NCI-H446 treated with DMSO at 0.1 percent for 48 hours (cell line): ENCODE results near the gene CEP128.

Experiments used
- DNase-seq: peaks from one replicate; lab custom pipeline; 2025; lab: John Stamatoyannopoulos, UW

Gene CEP128

DNA sequence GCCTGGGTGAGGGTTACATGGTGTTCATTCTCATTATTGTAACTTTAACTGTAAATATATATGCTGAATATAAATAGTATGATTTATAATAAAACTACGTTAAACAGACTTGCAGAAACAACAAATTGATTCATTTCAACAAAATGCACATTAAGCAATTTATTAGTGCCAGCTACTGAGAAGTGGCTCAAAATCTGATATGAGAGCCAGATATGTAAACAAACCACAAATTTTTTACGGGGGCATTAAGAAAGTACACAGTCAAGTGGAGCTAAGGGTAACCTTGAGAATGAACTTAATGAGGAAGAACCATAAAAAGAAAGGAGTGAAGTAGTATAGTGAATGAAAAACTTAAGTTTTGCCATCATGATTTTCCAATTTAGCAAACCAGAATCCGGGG lies 40.3 kb downstream of the CEP128 start:
- DNase-seq: no peak

GRCh38 chr14:80872645-80873044 lies 68.9 kb downstream of the CEP128 start:
- DNase-seq: no peak

GRCh38 chr14:80868260-80868659 lies 73.3 kb downstream of the CEP128 start:
- no peak for DNase-seq

GRCh38 chr14:80867798-80868197 lies 73.7 kb downstream of the CEP128 start:
- DNase-seq: no peak

DNA sequence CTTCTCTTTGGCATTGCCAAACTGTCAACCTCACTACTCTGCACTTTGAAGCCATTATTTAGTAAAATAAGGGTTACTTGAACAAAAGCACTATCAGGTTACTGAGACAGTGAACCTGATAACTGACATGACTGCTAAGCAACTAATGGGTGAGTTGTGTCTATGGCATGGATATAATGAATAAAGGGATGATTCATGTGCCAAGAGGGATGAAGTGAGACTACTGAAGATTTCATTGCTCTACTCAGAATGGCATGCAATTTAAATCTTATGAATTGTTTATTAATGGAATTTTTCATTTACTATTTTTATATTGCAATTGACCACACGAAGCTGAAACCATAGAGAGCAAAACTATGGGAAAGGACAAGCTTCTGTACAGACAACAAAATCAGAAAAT lies 74.4 kb downstream of the CEP128 start:
- DNase-seq: no peak

DNA sequence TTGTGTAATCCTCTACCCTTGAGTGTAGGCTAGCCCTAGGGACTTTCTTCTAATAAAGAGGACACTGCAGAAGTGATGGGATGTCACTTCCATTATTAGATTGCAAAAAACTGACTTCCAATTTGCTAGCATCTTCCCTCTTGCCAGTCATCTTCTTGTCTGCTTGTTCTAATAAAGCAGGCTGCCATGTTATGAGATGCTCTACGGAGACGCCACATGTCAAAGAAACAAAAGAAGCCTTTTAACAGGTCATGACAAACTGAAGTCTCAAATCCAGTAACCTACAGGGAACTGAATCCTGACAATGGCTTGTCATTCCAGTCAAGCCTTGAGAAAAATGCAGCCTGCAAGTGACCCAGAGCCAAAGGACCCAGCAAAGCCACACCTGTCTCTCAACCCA lies 76.0 kb downstream of the CEP128 start:
- no peak for DNase-seq

GRCh38 chr14:80862983-80863382 lies 78.6 kb downstream of the CEP128 start:
- no peak for DNase-seq

DNA sequence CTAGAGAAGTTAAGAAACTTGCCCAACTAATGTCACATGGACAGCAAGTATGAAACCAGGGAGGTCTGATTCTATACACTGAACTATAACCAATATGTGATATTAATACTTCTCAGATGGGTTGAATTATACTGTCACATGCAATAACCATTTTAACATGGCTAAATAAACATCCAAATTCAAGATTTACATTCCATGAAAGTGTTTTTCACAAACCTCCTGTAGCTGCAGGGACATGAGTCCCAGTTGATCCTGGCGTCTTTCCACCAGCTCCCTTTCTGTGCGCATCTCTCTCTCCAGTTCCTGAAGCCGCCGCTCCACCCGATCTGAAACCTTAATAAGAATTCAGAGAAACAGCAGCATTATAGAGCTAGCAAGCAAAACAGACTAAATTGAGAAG lies 79.0 kb downstream of the CEP128 start:
- no peak for DNase-seq

- DNase-seq: peak; percentile 43
Measured at GRCh38 chr14:80850197-80850814, 91.2 kb downstream of the CEP128 start.

- no peak for DNase-seq
Measured at GRCh38 chr14:80847070-80847469, 94.5 kb downstream of the CEP128 start.

GRCh38 chr14:80845856-80846255 lies 95.7 kb downstream of the CEP128 start:
- no peak for DNase-seq

GRCh38 chr14:80844872-80845271 lies 96.7 kb downstream of the CEP128 start:
- no peak for DNase-seq

GRCh38 chr14:80839743-80840142 lies 101.8 kb downstream of the CEP128 start:
- DNase-seq: no peak

GRCh38 chr14:80809663-80810062 lies 131.9 kb downstream of the CEP128 start:
- DNase-seq: no peak

- DNase-seq: no peak
Measured at GRCh38 chr14:80805136-80805535, 136.4 kb downstream of the CEP128 start.

DNA sequence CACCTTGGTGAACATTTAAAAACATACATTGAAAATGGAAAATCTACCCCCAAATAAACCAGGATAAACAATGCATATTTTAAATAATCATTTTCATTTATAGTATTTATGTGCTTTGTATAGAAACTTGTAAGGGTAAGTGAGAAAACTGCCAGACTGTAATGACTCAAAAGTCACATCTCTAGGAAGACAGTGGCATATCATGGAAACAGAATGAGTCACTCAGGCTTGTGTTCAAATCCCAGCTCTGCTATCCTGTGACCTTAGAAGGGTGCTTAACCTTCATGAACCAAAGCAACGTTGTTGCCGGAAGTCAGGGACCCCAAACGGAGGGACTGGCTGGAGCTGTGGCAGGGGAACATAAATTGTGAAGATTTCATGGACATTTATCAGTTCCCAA lies 142.7 kb downstream of the CEP128 start:
- no peak for DNase-seq

DNA sequence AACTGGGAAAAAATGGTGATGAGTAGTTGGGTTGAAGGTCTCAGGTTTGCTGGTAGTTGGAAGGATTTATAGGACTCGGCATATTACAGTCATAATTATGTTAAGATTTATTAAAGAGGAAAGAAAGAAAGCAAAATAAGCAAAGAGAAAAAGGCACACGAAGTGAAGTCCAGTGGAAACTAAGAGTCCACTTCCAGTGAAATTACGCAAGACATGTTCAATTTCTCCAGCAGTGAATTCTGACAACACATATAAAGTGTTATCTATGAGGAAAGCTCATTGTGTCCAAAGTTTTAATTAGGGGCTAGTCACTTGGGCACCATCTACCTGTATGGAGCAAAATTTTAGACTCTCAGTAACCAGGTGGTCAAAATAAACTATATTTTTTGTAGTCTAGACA lies 143.3 kb downstream of the CEP128 start:
- no peak for DNase-seq

DNA sequence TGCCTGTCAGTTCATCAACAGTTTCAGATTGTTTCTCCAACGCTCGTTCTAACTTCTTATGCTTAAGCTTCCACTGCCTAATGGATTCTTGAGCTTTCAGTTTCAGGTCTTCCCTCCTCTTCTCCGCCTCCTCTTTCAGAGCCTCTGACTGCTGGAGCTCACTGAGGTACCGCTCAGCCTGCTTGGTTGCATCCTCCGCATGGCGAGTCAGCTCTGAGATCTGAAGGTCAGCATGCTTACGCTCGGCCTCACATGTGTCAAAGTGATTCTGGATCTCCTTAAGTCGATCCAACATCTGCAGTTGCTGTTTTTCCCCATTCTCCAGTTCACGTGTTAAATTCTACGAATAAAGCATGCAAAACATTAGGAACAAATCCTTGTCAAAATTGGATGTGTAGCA lies 148.8 kb downstream of the CEP128 start:
- DNase-seq: no peak

GRCh38 chr14:80787876-80788275 lies 153.7 kb downstream of the CEP128 start:
- no peak for DNase-seq

GRCh38 chr14:80784820-80785219 lies 156.7 kb downstream of the CEP128 start:
- DNase-seq: no peak

DNA sequence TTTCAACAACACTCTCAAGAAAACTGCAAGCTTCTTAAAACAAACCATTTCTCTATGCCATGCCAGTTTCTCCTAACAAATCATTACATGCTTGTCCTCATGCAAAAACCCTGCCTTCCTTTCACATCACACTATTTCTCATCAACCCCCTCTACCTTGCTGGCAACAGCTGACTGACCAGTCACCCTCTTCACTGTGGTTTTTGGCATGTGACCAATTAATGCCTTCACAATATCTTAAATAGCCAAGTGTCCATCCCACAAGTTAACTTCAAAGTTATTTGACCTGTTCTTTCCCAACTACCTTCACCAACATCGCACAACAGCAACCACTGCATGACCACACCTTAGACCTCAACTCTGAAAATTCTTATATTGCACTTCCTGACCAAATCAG lies 159.6 kb downstream of the CEP128 start:
- DNase-seq: no peak

- no peak for DNase-seq
Measured at GRCh38 chr14:80780500-80780899, 161.0 kb downstream of the CEP128 start.

DNA sequence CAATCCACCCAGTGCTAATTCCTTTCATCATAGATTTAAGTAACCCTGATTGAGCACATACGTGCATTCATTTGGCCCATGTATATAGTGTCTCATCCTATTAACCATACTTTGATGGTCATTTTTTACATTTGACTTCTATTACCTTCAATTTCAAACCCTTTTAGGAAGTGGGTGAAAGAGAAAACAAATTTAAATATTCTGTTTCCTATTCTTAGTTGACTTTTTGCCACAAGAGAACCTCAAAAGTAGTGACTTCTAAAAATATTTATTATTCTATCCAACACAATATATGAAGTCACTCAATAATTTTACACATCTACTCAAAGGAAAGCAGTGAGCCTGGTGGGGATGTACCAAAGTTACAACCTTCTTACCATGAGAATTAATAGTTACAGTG lies 164.9 kb downstream of the CEP128 start:
- no peak for DNase-seq

GRCh38 chr14:80776186-80776585 lies 165.4 kb downstream of the CEP128 start:
- no peak for DNase-seq

GRCh38 chr14:80772504-80772903 lies 169.0 kb downstream of the CEP128 start:
- no peak for DNase-seq
